IPS-20b (cell line): ENCODE data around the gene MAP3K5.
"Not testable (repeated sequence)": the region's sequence is repeated elsewhere in the genome, so short reads cannot be mapped to it uniquely, and the experiment has no call there.

Source experiments
- H3K27ac ChIP-seq: one replicate; pipeline ENCODE4 v1.5.1; 2013; ENCODE audit warnings: low read length
- H3K27me3 ChIP-seq: 2 replicates; pipeline ENCODE4 v1.6.1; 2013; ENCODE audit warnings: mild to moderate bottlenecking, low read length, inconsistent platforms; ENCODE audit not compliant: insufficient read depth
- H3K36me3 ChIP-seq: 2 replicates; pipeline ENCODE4 v1.6.1; 2013; ENCODE audit warnings: low read depth, mild to moderate bottlenecking, inconsistent platforms, low read length, moderate library complexity; ENCODE audit not compliant: insufficient read depth
- H3K4me1 ChIP-seq: 2 replicates; pipeline ENCODE4 v1.6.1; 2013; ENCODE audit warnings: mild to moderate bottlenecking, control low read depth, inconsistent platforms, low read length, moderate library complexity; ENCODE audit not compliant: insufficient read depth
- H3K4me3 ChIP-seq: 2 replicates; pipeline ENCODE4 v1.5.1; 2013; ENCODE audit warnings: mild to moderate bottlenecking, low read length, inconsistent platforms
- H3K9ac ChIP-seq: 2 replicates; pipeline ENCODE4 v1.6.1; 2013; ENCODE audit warnings: low read depth, mild to moderate bottlenecking, inconsistent platforms, low read length, moderate library complexity
- H3K9me3 ChIP-seq: 2 replicates; pipeline ENCODE4 v1.6.1; 2013; ENCODE audit warnings: mild to moderate bottlenecking, low read depth, low read length, inconsistent platforms; ENCODE audit not compliant: insufficient read depth

Gene MAP3K5

GRCh38 chr6:136767570-136768309, 24.5 kb downstream of the MAP3K5 start:
- Histone ChIP-seq H3K4me1 (peaks cover 3% of the 10 kb centered on the region; the same call in 1 of the 2 replicates), H3K9ac (no peak overlapping the region), H3K4me3 (no peak overlapping the region), H3K27ac (no peak overlapping the region), H3K27me3 (no peaks in the 10 kb centered on the region), H3K36me3 (no peaks in the 10 kb centered on the region), H3K9me3 (no peaks in the 10 kb centered on the region)

DNA sequence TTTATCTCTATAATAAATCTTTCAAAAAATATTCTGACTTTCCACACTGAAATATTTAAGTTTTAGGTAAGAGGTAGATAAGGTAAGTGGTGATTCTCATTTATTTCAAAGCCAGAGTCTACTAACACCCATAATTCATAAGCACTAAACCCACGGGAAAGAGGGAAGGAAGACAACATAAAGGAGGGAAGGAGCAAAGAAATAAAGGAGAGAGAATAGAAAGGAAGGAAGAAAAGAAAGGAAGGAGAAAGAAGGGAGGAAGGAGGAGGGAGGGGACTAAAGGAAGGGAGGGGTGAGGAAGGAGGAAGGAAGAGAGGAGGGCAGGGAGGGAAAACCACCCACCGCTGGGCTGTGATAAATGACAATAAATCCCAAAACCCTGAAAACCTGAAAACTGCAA, 25.2 kb downstream of the MAP3K5 start:
- no peak overlapping the region for H3K27ac ChIP-seq
- no peaks in the 10 kb centered on the region; the same call in 1 of the 2 replicates for H3K4me1 ChIP-seq
- no peaks in the 10 kb centered on the region for H3K36me3 ChIP-seq
- no peaks in the 10 kb centered on the region for H3K27me3 ChIP-seq
- H3K4me3 ChIP-seq = no peak overlapping the region
- H3K9me3 ChIP-seq = no peaks in the 10 kb centered on the region
- H3K9ac ChIP-seq = no peak overlapping the region

DNA sequence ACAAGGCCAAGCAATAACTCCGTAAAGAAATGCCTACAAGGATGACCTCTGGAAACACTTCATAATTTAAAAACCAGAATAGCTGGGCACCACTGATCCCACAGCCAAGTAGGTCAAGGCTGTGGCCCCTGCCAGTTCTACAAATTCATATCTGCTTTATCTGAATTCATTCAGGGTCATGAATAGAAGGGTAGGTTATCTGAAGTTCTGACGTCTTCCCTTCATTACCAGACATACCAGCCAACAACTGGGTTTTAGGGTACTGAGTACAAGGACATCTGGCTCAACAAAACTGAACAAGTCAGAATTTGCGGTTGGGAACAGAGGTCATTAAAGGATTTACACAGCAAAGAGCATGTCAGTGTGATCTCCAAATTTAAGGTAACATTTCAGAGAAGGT, 26.0 kb downstream of the MAP3K5 start:
- Histone ChIP-seq H3K27me3 (no peaks in the 10 kb centered on the region), H3K4me3 (no peak overlapping the region), H3K4me1 (no peaks in the 10 kb centered on the region; the same call in 1 of the 2 replicates), H3K36me3 (no peaks in the 10 kb centered on the region), H3K9ac (no peak overlapping the region), H3K9me3 (no peaks in the 10 kb centered on the region), H3K27ac (no peak overlapping the region)

DNA sequence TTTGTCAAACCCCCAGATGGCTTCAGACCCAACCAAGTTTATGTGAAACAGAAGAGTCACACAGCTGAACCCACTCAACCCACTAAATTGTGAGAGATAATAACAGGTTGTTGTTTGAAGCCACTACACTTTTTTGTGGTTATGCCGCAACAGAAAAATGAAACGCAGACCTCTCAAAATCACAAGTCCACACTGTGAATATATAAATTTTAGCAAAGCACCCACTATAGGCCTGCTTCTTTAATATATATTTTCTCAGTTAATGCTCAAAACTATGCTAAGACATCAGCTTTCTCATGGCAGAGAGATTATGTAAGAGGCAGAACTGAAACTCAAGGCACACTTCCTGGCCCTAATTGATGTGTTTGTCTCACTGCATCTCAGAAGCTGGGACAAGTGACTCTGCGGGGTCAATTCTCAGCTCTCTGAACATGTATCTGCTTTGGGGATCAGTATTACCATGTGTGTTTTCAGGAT, 27.7 kb downstream of the MAP3K5 start:
- H3K27ac ChIP-seq = no peak overlapping the region
- H3K4me3 ChIP-seq = no peak overlapping the region
- no peaks in the 10 kb centered on the region for H3K27me3 ChIP-seq
- no peaks in the 10 kb centered on the region for H3K9me3 ChIP-seq
- H3K9ac ChIP-seq = no peak overlapping the region
- no peaks in the 10 kb centered on the region for H3K36me3 ChIP-seq
- H3K4me1 ChIP-seq = no peaks in the 10 kb centered on the region; the same call in 1 of the 2 replicates

- Histone ChIP-seq H3K36me3 (no peaks in the 10 kb centered on the region), H3K27ac (no peak overlapping the region), H3K9ac (no peak overlapping the region), H3K9me3 (no peaks in the 10 kb centered on the region), H3K27me3 (no peaks in the 10 kb centered on the region), H3K4me1 (no peaks in the 10 kb centered on the region; the same call in 1 of the 2 replicates), H3K4me3 (no peak overlapping the region)
These were observed 28.4 kb downstream of the MAP3K5 start for GRCh38 chr6:136763716-136764516.

- no peak overlapping the region for H3K9ac ChIP-seq
- H3K9me3 ChIP-seq = no peaks in the 10 kb centered on the region
- H3K27ac ChIP-seq = no peak overlapping the region
- H3K4me1 ChIP-seq = no peaks in the 10 kb centered on the region; the same call in 1 of the 2 replicates
- H3K36me3 ChIP-seq = no peaks in the 10 kb centered on the region
- H3K4me3 ChIP-seq = no peak overlapping the region
- no peaks in the 10 kb centered on the region for H3K27me3 ChIP-seq
These were observed 29.0 kb downstream of the MAP3K5 start for GRCh38 chr6:136763255-136763654.

GRCh38 chr6:136762022-136762975, 30.0 kb downstream of the MAP3K5 start:
- Histone ChIP-seq H3K27ac (no peak overlapping the region), H3K27me3 (no peaks in the 10 kb centered on the region), H3K4me3 (no peak overlapping the region), H3K36me3 (no peaks in the 10 kb centered on the region), H3K9me3 (no peaks in the 10 kb centered on the region), H3K4me1 (no peaks in the 10 kb centered on the region; the same call in 1 of the 2 replicates), H3K9ac (no peak overlapping the region)

DNA sequence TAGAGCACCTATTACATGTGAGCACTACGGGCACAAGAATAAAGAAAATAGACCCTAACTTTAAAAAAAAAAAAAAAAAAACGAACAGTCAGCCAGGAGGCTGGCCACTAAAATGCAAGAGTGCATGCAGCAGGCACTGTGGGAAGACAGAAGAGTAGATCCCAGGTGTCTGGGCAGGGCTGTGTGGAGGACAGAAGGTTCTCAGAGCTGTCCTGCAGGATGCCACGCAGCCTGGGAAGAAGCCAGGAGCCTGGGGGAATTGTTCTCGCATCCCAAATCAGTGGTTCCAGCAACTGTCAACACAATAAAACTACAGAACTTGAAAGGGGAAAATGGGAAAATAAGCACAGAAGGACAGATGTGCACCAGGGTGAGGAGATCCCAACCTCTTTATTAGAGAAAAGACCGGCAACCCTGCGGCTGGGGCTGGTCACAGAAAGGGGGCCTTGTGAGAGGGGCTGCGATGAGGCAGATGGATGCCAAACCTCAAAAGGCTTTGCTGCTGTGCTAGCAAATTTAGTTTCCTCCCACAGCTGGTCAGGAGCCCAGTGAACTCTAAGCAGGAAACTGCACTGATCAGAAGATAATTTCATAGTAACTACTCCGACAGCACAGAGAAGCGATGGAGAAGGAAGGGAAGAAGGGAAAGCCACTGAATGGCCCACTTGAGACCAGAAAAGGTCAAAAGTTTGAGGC, 30.9 kb downstream of the MAP3K5 start:
- Histone ChIP-seq H3K27me3 (no peaks in the 10 kb centered on the region), H3K9ac (no peak overlapping the region; the same call in 1 of the 2 replicates), H3K4me1 (no peaks in the 10 kb centered on the region), H3K27ac (no peak overlapping the region), H3K9me3 (no peaks in the 10 kb centered on the region), H3K36me3 (no peaks in the 10 kb centered on the region), H3K4me3 (no peak overlapping the region)

DNA sequence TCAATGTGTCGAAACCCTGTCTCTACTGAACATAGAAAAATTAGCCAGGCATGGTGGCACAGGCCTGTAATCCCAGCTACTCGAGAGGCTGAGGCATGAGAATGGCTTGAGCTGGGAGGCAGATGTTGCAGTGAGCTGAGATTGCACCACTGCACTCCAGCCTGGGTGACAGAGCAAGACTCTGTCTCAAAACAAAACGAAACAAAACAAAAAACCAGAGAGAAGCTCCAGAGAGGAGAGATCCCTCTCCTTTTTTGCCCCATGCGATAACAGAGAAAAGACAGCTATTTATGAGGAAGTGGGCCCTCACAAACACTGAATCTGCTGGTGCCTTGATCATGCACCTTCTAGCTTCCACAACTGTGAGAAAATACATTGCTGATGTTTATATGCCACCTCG, 31.5 kb downstream of the MAP3K5 start:
- not testable (repeated sequence) for H3K27ac ChIP-seq, H3K36me3 ChIP-seq, H3K4me1 ChIP-seq, H3K4me3 ChIP-seq, H3K9me3 ChIP-seq, H3K9ac ChIP-seq, H3K27me3 ChIP-seq

DNA sequence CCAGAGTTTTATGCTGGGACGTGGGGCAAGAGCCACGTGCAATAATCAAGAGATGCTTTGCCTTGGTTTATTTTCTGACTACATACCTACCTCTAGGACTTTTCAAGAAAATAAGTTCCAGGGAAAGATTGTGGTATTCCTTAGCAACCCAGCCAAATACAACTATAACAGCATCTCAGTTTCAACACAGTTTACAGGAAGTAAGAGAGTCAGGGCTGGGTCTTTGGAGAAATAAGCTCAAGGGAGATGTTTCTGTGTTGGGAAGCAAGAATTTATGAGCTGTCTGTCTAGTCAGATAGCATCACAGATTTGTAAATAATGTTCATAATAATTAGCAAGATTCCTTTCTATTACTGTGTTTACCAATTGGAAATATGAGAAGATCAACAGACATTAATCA, 35.1 kb downstream of the MAP3K5 start:
- H3K9me3 ChIP-seq = no peaks in the 10 kb centered on the region
- peaks cover 3% of the 10 kb centered on the region; the same call in 1 of the 2 replicates for H3K4me1 ChIP-seq
- no peak overlapping the region for H3K9ac ChIP-seq
- no peak overlapping the region for H3K4me3 ChIP-seq
- no peaks in the 10 kb centered on the region for H3K27me3 ChIP-seq
- H3K36me3 ChIP-seq = no peaks in the 10 kb centered on the region
- H3K27ac ChIP-seq = no peak overlapping the region

DNA sequence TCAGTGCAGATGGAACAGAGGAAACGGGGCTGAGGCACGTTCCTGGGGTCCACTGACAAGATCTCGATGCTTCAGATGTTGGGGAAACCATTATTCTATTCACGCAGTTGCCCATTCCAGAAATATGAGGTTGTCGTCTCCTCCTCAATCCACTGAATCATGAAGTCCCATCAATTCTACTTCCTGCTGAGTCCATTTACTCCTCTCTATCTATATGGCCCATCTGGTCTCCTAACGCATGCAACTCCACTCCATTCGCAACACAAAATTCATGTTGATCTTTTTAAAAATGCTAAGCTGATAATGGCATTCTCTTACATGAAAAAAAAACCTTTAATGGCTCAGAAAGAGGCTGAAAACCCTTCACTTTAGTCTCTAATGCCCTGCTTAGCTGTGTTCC, 37.5 kb downstream of the MAP3K5 start:
- H3K9ac ChIP-seq = no peak overlapping the region
- no peak overlapping the region for H3K4me3 ChIP-seq
- H3K27ac ChIP-seq = no peak overlapping the region
- no peaks in the 10 kb centered on the region for H3K9me3 ChIP-seq
- no peaks in the 10 kb centered on the region for H3K36me3 ChIP-seq
- H3K4me1 ChIP-seq = peaks cover 3% of the 10 kb centered on the region; the same call in 1 of the 2 replicates
- no peaks in the 10 kb centered on the region for H3K27me3 ChIP-seq
